Measurements from ENCODE around the gene ZNF346.

ZNF346 gene

GRCh38 chr5:177103523-177104253 lies 81.2 kb downstream of the ZNF346 start:
- TF ChIP-seq, protein P1, sequence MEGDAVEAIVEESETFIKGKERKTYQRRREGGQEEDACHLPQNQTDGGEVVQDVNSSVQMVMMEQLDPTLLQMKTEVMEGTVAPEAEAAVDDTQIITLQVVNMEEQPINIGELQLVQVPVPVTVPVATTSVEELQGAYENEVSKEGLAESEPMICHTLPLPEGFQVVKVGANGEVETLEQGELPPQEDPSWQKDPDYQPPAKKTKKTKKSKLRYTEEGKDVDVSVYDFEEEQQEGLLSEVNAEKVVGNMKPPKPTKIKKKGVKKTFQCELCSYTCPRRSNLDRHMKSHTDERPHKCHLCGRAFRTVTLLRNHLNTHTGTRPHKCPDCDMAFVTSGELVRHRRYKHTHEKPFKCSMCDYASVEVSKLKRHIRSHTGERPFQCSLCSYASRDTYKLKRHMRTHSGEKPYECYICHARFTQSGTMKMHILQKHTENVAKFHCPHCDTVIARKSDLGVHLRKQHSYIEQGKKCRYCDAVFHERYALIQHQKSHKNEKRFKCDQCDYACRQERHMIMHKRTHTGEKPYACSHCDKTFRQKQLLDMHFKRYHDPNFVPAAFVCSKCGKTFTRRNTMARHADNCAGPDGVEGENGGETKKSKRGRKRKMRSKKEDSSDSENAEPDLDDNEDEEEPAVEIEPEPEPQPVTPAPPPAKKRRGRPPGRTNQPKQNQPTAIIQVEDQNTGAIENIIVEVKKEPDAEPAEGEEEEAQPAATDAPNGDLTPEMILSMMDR (IDR thresholded peaks at IDR 0.05) = no peak

- TF ChIP-seq, protein P1 (IDR thresholded peaks at IDR 0.05) = no peak
Observed at GRCh38 chr5:177105691-177106476, 83.4 kb downstream of the ZNF346 start.

GRCh38 chr5:177107159-177107558 lies 84.7 kb downstream of the ZNF346 start:
- TF ChIP-seq, protein P1 (IDR thresholded peaks at IDR 0.05) = no peak

DNA sequence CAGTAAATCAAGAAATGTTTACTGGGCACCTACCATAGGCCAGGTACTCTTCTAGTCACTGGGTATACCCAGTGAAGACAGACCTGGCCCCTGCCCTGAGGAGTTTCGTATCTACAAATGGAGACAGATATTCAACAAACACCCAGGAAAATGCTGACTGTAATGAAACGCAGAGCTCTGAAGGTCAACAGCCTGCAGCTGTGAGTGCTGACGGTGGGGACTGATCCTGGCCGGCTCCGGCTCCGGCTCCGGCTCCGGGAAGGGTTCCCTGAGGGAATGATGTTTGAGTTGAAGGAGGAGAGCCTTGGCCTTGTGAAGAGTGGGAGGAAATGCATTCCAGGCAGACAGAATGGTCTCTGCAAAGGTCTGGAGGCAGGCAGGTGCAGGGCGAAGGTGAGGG lies 87.3 kb downstream of the ZNF346 start:
- TF ChIP-seq, protein P1 (IDR thresholded peaks at IDR 0.05) = no peak

DNA sequence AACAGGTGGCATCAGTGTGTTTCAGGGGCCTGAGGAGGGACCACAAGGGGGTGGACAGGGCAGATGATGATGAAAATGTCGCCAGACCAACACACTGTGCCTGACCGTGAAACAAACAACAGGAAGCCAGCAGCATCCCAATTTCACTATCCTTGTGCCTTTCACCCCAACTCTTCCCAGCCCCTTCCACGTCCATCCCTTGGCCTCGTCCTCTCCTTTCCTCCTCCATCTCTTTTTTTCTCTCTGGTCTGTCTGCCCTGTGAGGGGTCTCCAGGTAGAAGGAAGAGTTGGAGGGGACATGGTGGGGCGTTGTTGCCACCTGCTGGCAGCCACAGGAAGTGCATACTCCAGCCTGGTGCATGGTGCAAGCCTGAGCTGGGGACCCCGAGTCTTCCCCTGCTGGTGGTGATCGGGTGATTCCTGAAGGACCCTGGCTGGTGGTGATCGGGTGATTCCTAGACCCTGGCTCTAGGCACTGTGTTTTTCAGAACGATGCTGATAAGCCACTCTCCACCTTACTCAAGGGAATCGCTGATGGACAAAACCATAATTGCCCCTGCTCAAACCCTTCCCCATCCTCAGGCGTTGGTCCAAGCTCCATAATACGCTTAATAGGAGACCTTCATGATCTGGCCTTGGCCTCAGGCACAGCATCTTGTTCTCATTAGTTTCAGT lies 89.4 kb downstream of the ZNF346 start:
- TF ChIP-seq, protein P1 (IDR thresholded peaks at IDR 0.05) = peak; percentile 99

DNA sequence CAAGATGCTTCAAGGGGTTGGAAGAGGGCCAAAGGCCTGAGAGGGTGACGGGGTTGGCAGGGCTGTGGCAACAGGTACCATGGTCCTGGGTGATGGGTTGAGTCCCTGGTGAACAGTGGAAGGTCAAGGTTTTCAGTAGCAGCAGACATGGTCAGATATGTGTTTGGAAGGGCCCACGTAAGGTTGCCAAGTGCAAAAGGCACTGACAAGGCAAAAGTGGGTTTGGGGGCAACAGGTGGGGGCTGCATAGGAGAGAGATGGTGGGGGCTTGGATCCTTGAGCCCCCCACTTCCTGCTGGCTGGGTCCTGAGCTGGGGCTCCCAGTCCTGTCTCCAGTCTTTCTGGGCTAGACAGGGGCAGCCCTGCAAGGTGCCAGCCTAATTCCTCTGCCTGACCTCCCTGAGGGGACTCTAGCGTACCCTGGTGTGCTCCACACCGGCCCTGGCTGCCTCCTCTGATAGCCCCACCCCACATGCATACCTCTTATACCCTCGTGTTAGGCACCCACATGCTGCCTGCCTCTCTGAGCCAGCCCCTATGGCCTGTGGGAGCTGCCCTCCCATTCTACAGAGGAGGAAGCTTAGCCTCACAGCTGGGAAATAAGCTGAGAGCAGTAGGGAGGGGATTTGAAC lies 90.2 kb downstream of the ZNF346 start:
- TF ChIP-seq, protein P1 (IDR thresholded peaks at IDR 0.05) = no peak
